ENCODE results near the gene CCDC192. TPM values are rescaled to one million over a fixed set of nuclear protein-coding genes. Genes with fewer than 3 reads are reported as not detected.

CCDC192 gene
- total and polyA plus RNA-seq, 2 experiments from 2014 or later: 0.40 TPM; not detected in 1

DNA sequence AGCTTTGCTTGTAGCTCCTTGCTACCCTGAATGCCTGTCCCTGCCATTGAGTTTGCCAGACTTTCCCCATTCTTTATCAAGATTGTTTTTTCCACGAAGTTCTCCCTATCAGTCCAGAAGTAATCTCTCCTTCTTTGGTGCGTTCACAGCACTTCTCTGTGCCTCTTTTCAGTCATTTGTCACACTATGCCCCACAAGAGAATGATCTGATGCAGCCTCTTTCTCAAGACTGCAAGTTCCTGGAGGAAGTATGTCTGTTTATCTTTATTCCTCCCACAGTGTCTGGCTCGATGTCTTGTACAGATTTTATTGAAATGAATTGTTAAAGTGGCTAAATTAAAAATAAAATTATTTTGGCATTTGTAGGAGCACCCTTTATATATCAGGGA lies 99.3 kb downstream of the CCDC192 start:
- no peaks in the 10 kb centered on the region for H3K4me1 ChIP-seq (ENCODE audit: insufficient read depth)
- H3K4me2 ChIP-seq: no peak overlapping the region
- H3K27me3 ChIP-seq (ENCODE audit: insufficient read depth): no peaks in the 10 kb centered on the region
- H4K20me1 ChIP-seq (replicated peaks; ENCODE audit: insufficient read depth): no peaks in the 10 kb centered on the region
- TF ChIP-seq ZNF114 (CRISPR knock-in tag; IDR thresholded peaks at IDR 0.05): no peak
- TF ChIP-seq, protein P1, sequence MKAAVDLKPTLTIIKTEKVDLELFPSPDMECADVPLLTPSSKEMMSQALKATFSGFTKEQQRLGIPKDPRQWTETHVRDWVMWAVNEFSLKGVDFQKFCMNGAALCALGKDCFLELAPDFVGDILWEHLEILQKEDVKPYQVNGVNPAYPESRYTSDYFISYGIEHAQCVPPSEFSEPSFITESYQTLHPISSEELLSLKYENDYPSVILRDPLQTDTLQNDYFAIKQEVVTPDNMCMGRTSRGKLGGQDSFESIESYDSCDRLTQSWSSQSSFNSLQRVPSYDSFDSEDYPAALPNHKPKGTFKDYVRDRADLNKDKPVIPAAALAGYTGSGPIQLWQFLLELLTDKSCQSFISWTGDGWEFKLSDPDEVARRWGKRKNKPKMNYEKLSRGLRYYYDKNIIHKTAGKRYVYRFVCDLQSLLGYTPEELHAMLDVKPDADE (IDR thresholded peaks at IDR 0.05): no peak
- H3K9me3 Mint-ChIP-seq: no peaks in the 10 kb centered on the region
- DNase-seq (ENCODE audit: low spot score) (no peak), ATAC-seq (no peak)
- H3K4me1 Mint-ChIP-seq: no peaks in the 10 kb centered on the region
- no peak overlapping the region for H3K4me3 ChIP-seq
- no peaks in the 10 kb centered on the region for H3K79me2 ChIP-seq (replicated peaks; ENCODE audit: insufficient read depth)
- no peak overlapping the region for H2AFZ ChIP-seq
- H3K27ac ChIP-seq (ENCODE audit: low read depth): no peak overlapping the region
- H3K27me3 Mint-ChIP-seq (ENCODE audit: insufficient read depth, low read depth, poor library complexity): no peaks in the 10 kb centered on the region
- H3K27ac Mint-ChIP-seq: no peak overlapping the region
- no peak overlapping the region for H3K4me3 Mint-ChIP-seq
- H3K36me3 Mint-ChIP-seq (ENCODE audit: low read depth): no peaks in the 10 kb centered on the region
- H3K36me3 ChIP-seq (ENCODE audit: insufficient read depth): no peaks in the 10 kb centered on the region
- no peaks in the 10 kb centered on the region; the same call in 1 of the 2 replicates for H3K9me2 ChIP-seq (ENCODE audit: insufficient read depth)
- no peaks in the 10 kb centered on the region for H3F3A ChIP-seq (replicated peaks; ENCODE audit: low read depth)

DNA sequence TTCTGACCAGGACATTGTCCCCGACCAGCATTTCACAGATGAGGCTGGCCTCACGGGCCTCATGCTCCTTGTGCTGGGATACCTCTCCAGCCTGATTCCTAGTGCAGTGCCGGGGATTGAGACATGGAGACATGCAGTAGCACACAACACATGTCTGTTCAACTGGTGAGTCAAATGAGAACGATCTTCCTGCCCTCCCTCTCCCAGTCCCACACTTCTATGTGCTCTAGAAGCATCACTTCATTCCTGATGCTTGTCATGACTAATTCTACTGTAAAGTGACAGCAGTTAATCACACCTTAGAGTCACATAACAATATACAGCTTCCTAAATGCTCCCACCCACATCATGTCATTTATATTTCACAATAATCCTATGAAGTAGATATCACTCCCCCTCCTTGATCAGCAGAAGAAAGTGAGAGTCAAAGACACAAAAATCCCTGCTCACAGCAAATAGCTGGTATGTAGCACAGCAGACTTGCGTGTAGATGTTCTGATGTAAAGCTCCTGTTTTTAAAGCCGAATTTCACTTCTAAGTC lies 101.8 kb downstream of the CCDC192 start:
- Histone ChIP-seq H3K36me3 (ENCODE audit: insufficient read depth) (no peaks in the 10 kb centered on the region), H3K27me3 (ENCODE audit: insufficient read depth) (no peaks in the 10 kb centered on the region), H3K9me2 (ENCODE audit: insufficient read depth) (no peaks in the 10 kb centered on the region), H3F3A (replicated peaks; ENCODE audit: low read depth) (no peaks in the 10 kb centered on the region), H3K27ac (ENCODE audit: low read depth) (no peak overlapping the region), H3K4me1 (ENCODE audit: insufficient read depth) (peaks cover 13% of the 10 kb centered on the region), H3K4me2 (no peak overlapping the region), H3K79me2 (replicated peaks; ENCODE audit: insufficient read depth) (no peaks in the 10 kb centered on the region), H2AFZ (no peak overlapping the region), H4K20me1 (replicated peaks; ENCODE audit: insufficient read depth) (no peaks in the 10 kb centered on the region), H3K4me3 (no peak overlapping the region)
- Mint-ChIP-seq H3K9me3 (no peaks in the 10 kb centered on the region), H3K36me3 (ENCODE audit: low read depth) (no peaks in the 10 kb centered on the region), H3K4me1 (peaks cover 13% of the 10 kb centered on the region), H3K27ac (no peak overlapping the region), H3K27me3 (ENCODE audit: insufficient read depth, low read depth, poor library complexity) (no peaks in the 10 kb centered on the region), H3K4me3 (no peak overlapping the region)
- no peak for TF ChIP-seq POLR2AphosphoS5 (IDR thresholded peaks at IDR 0.05; ENCODE audit: low read depth)
- TF ChIP-seq EZH2 (IDR thresholded peaks at IDR 0.05; ENCODE audit: low read depth, unreplicated experiment): no peak
- no peak for ATAC-seq
- no peak for DNase-seq (ENCODE audit: low spot score)

DNA sequence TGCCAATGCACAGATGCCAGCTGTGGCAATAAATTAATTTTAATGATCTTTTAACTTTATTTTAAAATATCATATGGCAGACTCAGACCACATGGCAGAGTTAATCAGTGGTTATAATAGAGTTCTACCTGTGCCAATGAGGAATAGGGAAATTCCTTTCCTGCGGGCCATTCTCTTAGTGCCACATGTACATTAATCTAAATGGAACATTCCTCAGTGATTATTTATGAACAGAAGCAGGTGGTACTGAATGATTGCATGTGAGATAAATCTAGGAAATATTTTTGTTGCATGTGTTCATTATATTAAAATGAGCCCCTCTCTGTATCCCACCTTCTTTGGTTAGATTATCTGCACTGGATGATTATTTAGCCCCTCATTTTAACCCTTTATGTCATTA lies 102.3 kb downstream of the CCDC192 start:
- TF ChIP-seq, protein P1 (IDR thresholded peaks at IDR 0.05): no peak
- TF ChIP-seq STAT1 (IDR thresholded peaks at IDR 0.05; ENCODE audit: unreplicated experiment): no peak
- Mint-ChIP-seq H3K36me3 (ENCODE audit: low read depth) (no peaks in the 10 kb centered on the region), H3K4me3 (no peak overlapping the region), H3K27ac (no peak overlapping the region), H3K27me3 (ENCODE audit: insufficient read depth, low read depth, poor library complexity) (no peaks in the 10 kb centered on the region), H3K9me3 (no peaks in the 10 kb centered on the region), H3K4me1 (peaks cover 18% of the 10 kb centered on the region)
- no peak for ATAC-seq
- H3K9me2 ChIP-seq (ENCODE audit: insufficient read depth): no peaks in the 10 kb centered on the region
- DNase-seq (ENCODE audit: low spot score): no peak
- no peak overlapping the region for H3K4me3 ChIP-seq
- no peaks in the 10 kb centered on the region for H4K20me1 ChIP-seq (replicated peaks; ENCODE audit: insufficient read depth)
- no peaks in the 10 kb centered on the region for H3K79me2 ChIP-seq (replicated peaks; ENCODE audit: insufficient read depth)
- H2AFZ ChIP-seq: no peak overlapping the region
- no peaks in the 10 kb centered on the region for H3F3A ChIP-seq (replicated peaks; ENCODE audit: low read depth)
- H3K27me3 ChIP-seq (ENCODE audit: insufficient read depth): no peaks in the 10 kb centered on the region
- peaks cover 17% of the 10 kb centered on the region for H3K4me1 ChIP-seq (ENCODE audit: insufficient read depth)
- no peak overlapping the region for H3K4me2 ChIP-seq
- H3K27ac ChIP-seq (ENCODE audit: low read depth): no peak overlapping the region
- no peaks in the 10 kb centered on the region for H3K36me3 ChIP-seq (ENCODE audit: insufficient read depth)
